Glutamatergic neuron (in vitro differentiated cells): Measurements from ENCODE around the gene FPGS. TPM values are rescaled to one million over a fixed set of nuclear protein-coding genes. Genes with fewer than 3 reads are reported as not detected.

ENCODE experiments used
- DNase-seq: peaks from one replicate; pipeline ENCODE4 v3.0.0; 2022
- H3K27ac Mint-ChIP-seq: one replicate; pipeline ENCODE4 v1.8.0; 2020; ENCODE audit warnings: mild to moderate bottlenecking, mixed read lengths, inconsistent platforms; ENCODE audit not compliant: unreplicated experiment
- H3K27me3 Mint-ChIP-seq: one replicate; pipeline ENCODE4 v1.8.0; 2020; ENCODE audit warnings: mild to moderate bottlenecking, moderate library complexity, mixed read lengths, inconsistent platforms; ENCODE audit not compliant: unreplicated experiment
- H3K36me3 Mint-ChIP-seq: one replicate; pipeline ENCODE4 v1.8.0; 2020; ENCODE audit warnings: mild to moderate bottlenecking, mixed read lengths, inconsistent platforms; ENCODE audit not compliant: unreplicated experiment
- H3K4me1 Mint-ChIP-seq: one replicate; pipeline ENCODE4 v1.8.0; 2020; ENCODE audit warnings: mild to moderate bottlenecking, low read depth, mixed read lengths, inconsistent platforms; ENCODE audit not compliant: unreplicated experiment
- H3K4me3 Mint-ChIP-seq: one replicate; pipeline ENCODE4 v1.8.0; 2020; ENCODE audit warnings: mild to moderate bottlenecking, mixed read lengths, inconsistent platforms; ENCODE audit not compliant: unreplicated experiment
- H3K9me3 Mint-ChIP-seq: one replicate; pipeline ENCODE4 v1.8.0; 2020; ENCODE audit warnings: mild to moderate bottlenecking, moderate library complexity, mixed read lengths, inconsistent platforms; ENCODE audit not compliant: unreplicated experiment
- CTCF ChIP-seq: fragments of 200-600 bp; sonication (generic); IDR thresholded peaks from one replicate; pipeline ENCODE4 v1.5.0; 2021; ENCODE audit not compliant: partially characterized antibody, unreplicated experiment
- total RNA-seq: library from RNA; stranded (reverse); fragmentation: NEBNext Ultra II Directional; extraction: Animal tissue kit (Norgen Biotek cat#: 25700); gene quantifications from one replicate; pipeline ENCODE4 v1.2.1, GENCODE V29; 2021; ENCODE audit not compliant: unreplicated experiment

Gene FPGS
- total RNA-seq, 1 donor from 2014 or later = 44.2 TPM

GRCh38 chr9:127794001-127794791, 8.5 kb upstream of the FPGS start:
- DNase-seq = no peak
- Mint-ChIP-seq H3K4me1 (peaks cover 5% of the 10 kb centered on the region), H3K27ac (peak overlapping the region; percentile 68), H3K36me3 (no peaks in the 10 kb centered on the region), H3K27me3 (peaks cover 1% of the 10 kb centered on the region), H3K4me3 (no peak overlapping the region), H3K9me3 (peaks cover 10% of the 10 kb centered on the region)
- no peak for TF ChIP-seq CTCF

GRCh38 chr9:127796225-127796813, 6.4 kb upstream of the FPGS start:
- Mint-ChIP-seq H3K4me3 (no peak overlapping the region), H3K36me3 (no peaks in the 10 kb centered on the region), H3K27ac (no peak overlapping the region), H3K27me3 (peaks cover 1% of the 10 kb centered on the region), H3K4me1 (peaks cover 12% of the 10 kb centered on the region), H3K9me3 (peaks cover 8% of the 10 kb centered on the region)
- DNase-seq = no peak
- no peak for TF ChIP-seq CTCF

- Mint-ChIP-seq H3K4me1 (peaks cover 12% of the 10 kb centered on the region), H3K27me3 (peaks cover 2% of the 10 kb centered on the region), H3K36me3 (no peaks in the 10 kb centered on the region), H3K9me3 (peaks cover 8% of the 10 kb centered on the region), H3K27ac (peak overlapping the region; percentile 4), H3K4me3 (no peak overlapping the region)
- DNase-seq = no peak
- TF ChIP-seq CTCF = no peak
These were observed 5.8 kb upstream of the FPGS start for GRCh38 chr9:127796852-127797370.

GRCh38 chr9:127801955-127802575, 617 bp upstream of the FPGS start:
- TF ChIP-seq CTCF = no peak
- Mint-ChIP-seq H3K4me1 (peaks cover 7% of the 10 kb centered on the region), H3K27me3 (peaks cover 2% of the 10 kb centered on the region), H3K36me3 (no peaks in the 10 kb centered on the region), H3K4me3 (peak overlapping the region; percentile 74), H3K9me3 (peaks cover 8% of the 10 kb centered on the region), H3K27ac (peak overlapping the region; percentile 80)
- no peak for DNase-seq
